Type B pancreatic cell (in vitro differentiated cells): ENCODE measurements around the gene TEKT2. TPM values are rescaled to one million over a fixed set of nuclear protein-coding genes. Genes with fewer than 3 reads are reported as not detected.
A peak's percentile ranks its signal among the peaks of the same experiment; 100 is the strongest.

ENCODE experiments used
- DNase-seq: peaks from one replicate; pipeline ENCODE4 v3.0.0; 2021; ENCODE audit warnings: mixed read lengths; ENCODE audit not compliant: unreplicated experiment; ENCODE audit errors: extremely low spot score
- H3K27ac Mint-ChIP-seq: 2 replicates; pipeline ENCODE4 v1.8.0; 2021; ENCODE audit warnings: mild to moderate bottlenecking, mixed read lengths
- H3K27me3 Mint-ChIP-seq: 2 replicates; pipeline ENCODE4 v1.8.0; 2021; ENCODE audit warnings: mixed read lengths
- H3K36me3 Mint-ChIP-seq: 2 replicates; pipeline ENCODE4 v1.8.0; 2021; ENCODE audit warnings: mixed read lengths
- H3K4me1 Mint-ChIP-seq: one replicate; pipeline ENCODE4 v1.8.0; 2021; ENCODE audit warnings: mixed read lengths; ENCODE audit not compliant: unreplicated experiment
- H3K4me3 Mint-ChIP-seq: 2 replicates; pipeline ENCODE4 v1.8.0; 2021; ENCODE audit warnings: mild to moderate bottlenecking, mixed read lengths
- H3K9me3 Mint-ChIP-seq: 2 replicates; pipeline ENCODE4 v1.8.0; 2021; ENCODE audit warnings: mixed read lengths
- total RNA-seq: library from RNA; stranded (reverse); gene quantifications from 2 replicates; pipeline ENCODE4 v1.2.1, GENCODE V29; 2021; ENCODE audit warnings: low replicate concordance
- TF ChIP-seq, protein P1 (sequence below): fragments of 200-600 bp; sonication (generic); conservative IDR thresholded peaks from 2 replicates; pipeline ENCODE4 v1.5.0; 2021; ENCODE audit warnings: antibody characterized with exemption, mild to moderate bottlenecking

The TEKT2 gene
- total RNA-seq, 1 donor from 2014 or later: 9.6 TPM

DNA sequence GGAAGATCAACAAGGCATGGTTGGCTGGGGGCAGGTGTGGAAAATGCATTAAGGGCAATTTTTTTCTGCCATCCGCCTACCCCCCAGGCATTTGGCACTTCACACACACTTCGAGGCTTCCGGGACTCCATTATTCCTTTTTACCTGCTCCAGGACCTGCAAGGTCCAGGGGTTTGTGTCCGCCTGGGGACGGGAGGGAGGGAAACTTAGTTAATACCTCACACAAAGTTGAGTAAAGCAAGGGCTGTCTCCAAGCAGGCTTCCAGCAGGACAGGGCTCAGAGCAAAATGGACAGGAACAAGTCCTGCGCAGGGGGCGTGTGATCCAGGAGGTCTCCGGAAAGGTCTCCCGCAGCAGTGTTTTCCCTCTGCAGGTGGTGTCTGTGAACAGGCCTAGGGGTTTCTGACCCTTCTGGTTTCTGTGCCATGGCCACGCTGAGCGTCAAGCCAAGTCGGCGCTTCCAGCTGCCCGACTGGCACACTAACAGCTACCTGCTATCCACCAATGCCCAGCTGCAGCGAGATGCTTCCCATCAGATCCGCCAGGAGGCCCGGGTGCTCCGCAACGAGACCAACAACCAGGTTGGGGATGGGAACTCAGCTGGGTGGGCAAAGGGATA, 712 bp downstream of the TEKT2 start:
- peaks cover 6% of the 10 kb centered on the region for H3K27me3 Mint-ChIP-seq
- H3K4me3 Mint-ChIP-seq: peak overlapping the region; percentile 80
- TF ChIP-seq, protein P1, sequence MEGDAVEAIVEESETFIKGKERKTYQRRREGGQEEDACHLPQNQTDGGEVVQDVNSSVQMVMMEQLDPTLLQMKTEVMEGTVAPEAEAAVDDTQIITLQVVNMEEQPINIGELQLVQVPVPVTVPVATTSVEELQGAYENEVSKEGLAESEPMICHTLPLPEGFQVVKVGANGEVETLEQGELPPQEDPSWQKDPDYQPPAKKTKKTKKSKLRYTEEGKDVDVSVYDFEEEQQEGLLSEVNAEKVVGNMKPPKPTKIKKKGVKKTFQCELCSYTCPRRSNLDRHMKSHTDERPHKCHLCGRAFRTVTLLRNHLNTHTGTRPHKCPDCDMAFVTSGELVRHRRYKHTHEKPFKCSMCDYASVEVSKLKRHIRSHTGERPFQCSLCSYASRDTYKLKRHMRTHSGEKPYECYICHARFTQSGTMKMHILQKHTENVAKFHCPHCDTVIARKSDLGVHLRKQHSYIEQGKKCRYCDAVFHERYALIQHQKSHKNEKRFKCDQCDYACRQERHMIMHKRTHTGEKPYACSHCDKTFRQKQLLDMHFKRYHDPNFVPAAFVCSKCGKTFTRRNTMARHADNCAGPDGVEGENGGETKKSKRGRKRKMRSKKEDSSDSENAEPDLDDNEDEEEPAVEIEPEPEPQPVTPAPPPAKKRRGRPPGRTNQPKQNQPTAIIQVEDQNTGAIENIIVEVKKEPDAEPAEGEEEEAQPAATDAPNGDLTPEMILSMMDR: no peak
- peak overlapping the region; percentile 55 for H3K27ac Mint-ChIP-seq
- H3K4me1 Mint-ChIP-seq: peaks cover 4% of the 10 kb centered on the region
- peaks cover 3% of the 10 kb centered on the region for H3K36me3 Mint-ChIP-seq
- no peaks in the 10 kb centered on the region for H3K9me3 Mint-ChIP-seq
- no peak for DNase-seq

DNA sequence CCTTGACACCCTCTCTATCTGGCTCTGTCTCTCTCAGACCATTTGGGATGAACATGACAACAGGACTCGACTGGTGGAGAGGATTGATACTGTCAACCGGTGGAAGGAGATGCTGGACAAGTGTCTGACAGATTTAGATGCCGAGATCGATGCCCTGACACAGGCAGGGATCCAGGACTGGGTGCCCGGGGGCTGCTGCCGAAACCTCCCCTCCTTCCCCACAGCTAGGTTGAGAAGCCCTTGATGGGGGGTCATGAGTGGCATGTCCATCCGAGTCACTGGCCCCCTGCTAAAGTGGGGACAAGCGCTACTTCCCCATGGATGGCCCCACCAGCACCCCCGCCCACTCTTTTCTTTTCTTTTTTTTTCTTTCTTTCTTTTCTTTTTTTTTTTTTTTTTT, 1.2 kb downstream of the TEKT2 start:
- Mint-ChIP-seq H3K4me1 (peaks cover 9% of the 10 kb centered on the region), H3K36me3 (peaks cover 5% of the 10 kb centered on the region), H3K27ac (no peak overlapping the region), H3K4me3 (peak overlapping the region; percentile 80), H3K9me3 (no peaks in the 10 kb centered on the region), H3K27me3 (peaks cover 6% of the 10 kb centered on the region)
- DNase-seq: no peak
- TF ChIP-seq, protein P1: no peak

DNA sequence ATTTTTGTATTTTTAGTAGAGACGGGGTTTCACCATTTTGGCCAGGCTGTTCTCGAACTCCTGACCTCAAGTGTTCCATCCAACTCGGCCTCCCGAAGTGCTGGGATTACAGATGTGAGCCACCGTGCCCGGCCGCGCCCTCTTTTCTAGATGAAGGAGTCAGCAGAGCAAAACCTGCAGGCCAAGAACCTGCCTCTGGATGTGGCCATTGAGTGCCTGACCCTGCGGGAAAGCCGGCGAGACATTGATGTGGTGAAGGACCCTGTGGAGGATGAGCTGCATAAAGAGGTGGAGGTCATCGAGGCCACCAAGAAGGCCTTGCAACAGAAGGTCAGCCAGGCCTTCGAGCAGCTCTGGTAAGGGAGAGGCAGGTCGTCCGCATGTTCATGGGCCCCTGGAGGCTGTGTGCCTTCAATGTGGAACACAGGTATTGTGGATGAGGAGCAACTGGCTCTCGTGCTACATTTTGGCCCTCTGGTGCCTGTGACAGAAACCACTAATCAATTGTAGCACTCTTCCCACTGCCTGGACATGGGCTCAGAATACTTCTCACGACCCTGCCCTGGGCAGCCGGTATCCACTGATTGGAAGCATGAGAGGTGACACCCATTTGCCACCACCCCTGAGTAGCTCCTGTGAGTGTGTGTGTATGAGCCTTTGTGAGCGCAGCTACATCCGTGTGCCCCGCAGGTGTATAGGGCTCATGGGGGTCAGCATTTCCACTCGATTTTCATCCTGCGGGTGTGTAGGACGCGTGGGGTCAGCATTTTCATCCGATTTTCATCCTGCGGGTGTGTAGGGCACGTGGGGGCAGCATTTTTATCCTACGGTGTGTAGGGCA, 2.0 kb downstream of the TEKT2 start:
- Mint-ChIP-seq H3K27me3 (peaks cover 6% of the 10 kb centered on the region), H3K9me3 (no peaks in the 10 kb centered on the region), H3K4me1 (peaks cover 10% of the 10 kb centered on the region), H3K27ac (peak overlapping the region; percentile 16), H3K4me3 (peak overlapping the region; percentile 59), H3K36me3 (peaks cover 5% of the 10 kb centered on the region)
- TF ChIP-seq, protein P1: no peak
- DNase-seq: peak; percentile 57

DNA sequence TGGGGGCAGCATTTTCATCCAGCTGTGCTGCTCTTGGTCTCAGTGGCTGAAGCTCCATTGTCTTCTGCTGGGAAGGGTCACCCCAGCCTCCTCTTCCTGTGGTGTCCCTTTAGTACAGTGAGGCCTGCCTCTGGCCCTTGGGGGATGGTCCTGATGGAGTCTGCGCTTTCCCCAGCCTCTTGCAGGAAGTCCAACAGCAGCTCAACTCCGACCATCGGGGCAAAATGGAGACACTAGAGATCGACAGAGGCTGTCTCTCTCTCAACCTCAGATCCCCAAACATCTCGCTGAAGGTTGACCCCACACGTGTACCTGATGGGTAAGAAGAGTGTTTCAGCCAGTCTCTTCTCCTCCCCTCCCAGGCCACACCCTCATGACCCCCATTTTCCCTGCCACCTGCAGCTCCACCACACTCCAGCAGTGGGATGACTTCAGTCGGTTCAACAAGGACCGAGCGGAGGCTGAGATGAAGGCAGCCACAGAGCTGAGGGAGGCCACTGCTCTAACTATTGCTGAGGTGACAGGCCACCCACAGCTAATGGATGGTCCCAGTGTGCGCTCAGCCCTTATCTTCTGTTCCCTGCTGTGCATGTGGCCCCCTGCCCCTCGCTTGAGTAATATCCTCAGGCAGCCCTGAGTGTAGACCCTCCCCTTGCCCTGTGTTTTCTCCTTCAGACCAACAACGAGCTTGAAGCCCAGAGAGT, 2.8 kb downstream of the TEKT2 start:
- TF ChIP-seq, protein P1: no peak
- peak overlapping the region; percentile 64 for H3K27ac Mint-ChIP-seq
- no peaks in the 10 kb centered on the region for H3K9me3 Mint-ChIP-seq
- H3K4me3 Mint-ChIP-seq: peak overlapping the region; percentile 76
- H3K36me3 Mint-ChIP-seq: peaks cover 5% of the 10 kb centered on the region
- peaks cover 10% of the 10 kb centered on the region for H3K4me1 Mint-ChIP-seq
- peak; percentile 53 for DNase-seq
- peaks cover 6% of the 10 kb centered on the region for H3K27me3 Mint-ChIP-seq

DNA sequence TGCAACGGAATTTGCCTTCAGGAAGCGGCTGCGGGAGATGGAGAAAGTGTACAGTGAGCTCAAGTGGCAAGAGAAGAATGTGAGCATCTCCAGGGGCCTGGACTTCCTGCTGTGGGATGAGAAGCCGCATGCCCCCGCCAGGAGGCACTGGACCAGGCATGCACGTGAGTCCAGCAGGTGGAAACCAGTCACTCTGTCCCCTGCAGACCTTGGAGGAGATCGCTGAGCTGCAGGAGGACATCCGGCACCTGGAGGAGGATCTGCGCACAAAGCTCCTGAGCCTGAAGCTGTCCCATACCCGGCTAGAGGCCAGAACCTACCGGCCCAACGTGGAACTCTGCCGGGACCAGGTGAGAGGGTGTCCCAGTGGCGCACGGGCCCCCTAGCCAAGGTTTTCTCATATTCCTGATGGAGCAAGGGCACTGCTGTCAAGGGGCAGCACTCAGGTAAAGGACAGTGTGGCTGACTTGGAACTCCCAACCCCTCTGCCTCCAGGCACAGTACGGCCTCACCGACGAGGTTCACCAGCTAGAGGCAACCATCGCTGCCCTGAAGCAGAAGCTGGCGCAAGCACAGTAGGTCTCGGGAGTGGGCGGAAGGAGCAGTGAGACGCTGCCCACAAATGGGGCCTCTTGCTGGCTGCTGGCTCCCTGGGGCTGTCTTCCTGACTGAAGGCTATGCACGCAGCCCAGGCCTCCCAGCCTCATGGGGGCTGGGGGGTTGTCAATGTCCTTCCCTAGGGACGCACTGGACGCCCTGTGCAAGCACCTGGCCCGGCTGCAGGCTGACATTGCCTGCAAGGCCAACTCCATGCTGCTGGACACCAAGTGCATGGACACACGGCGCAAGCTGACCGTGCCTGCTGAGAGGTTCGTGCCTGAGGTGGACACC, 3.6 kb downstream of the TEKT2 start:
- Mint-ChIP-seq H3K27me3 (peaks cover 2% of the 10 kb centered on the region), H3K4me3 (peak overlapping the region; percentile 94), H3K9me3 (no peaks in the 10 kb centered on the region), H3K36me3 (peaks cover 5% of the 10 kb centered on the region), H3K4me1 (peaks cover 10% of the 10 kb centered on the region), H3K27ac (peak overlapping the region; percentile 64)
- DNase-seq: peak; percentile 67
- TF ChIP-seq, protein P1: no peak
